Measurements from ENCODE around the gene PIEZO1.

DNA sequence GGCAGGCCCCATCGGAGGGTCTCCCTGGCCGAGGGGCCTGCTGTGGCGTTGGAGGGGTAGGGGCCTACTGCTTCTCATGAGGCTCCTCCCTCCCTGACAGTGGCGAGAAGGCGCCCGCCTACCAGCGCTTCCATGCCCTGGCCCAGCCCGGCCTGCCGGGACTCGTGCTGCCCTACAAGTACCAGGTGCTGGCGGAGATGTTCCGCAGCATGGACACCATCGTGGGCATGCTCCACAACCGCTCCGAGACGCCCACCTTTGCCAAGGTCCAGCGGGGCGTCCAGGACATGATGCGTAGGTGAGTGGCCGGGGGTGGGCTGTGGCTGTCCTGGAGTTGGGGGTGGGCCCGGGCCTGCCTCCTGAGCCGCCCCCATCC lies 20.3 kb upstream of the PIEZO1 start:
- TF ChIP-seq, protein P1, sequence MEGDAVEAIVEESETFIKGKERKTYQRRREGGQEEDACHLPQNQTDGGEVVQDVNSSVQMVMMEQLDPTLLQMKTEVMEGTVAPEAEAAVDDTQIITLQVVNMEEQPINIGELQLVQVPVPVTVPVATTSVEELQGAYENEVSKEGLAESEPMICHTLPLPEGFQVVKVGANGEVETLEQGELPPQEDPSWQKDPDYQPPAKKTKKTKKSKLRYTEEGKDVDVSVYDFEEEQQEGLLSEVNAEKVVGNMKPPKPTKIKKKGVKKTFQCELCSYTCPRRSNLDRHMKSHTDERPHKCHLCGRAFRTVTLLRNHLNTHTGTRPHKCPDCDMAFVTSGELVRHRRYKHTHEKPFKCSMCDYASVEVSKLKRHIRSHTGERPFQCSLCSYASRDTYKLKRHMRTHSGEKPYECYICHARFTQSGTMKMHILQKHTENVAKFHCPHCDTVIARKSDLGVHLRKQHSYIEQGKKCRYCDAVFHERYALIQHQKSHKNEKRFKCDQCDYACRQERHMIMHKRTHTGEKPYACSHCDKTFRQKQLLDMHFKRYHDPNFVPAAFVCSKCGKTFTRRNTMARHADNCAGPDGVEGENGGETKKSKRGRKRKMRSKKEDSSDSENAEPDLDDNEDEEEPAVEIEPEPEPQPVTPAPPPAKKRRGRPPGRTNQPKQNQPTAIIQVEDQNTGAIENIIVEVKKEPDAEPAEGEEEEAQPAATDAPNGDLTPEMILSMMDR (conservative IDR thresholded peaks at IDR 0.05 in 1 of 2, IDR thresholded peaks at IDR 0.05 in 1 of 2; ENCODE audit: low read depth in 1 of 2, low read length in 2 of 2), result no peak
- TF ChIP-seq EZH2 (IDR thresholded peaks at IDR 0.05; ENCODE audit: low read length, missing control alignments), result no peak

Measured in fibroblast of lung (primary cell).